Measurements from ENCODE around the gene DGCR6L. TPM values are rescaled to one million over a fixed set of nuclear protein-coding genes. Genes with fewer than 3 reads are reported as not detected.
"Not testable (repeated sequence)": the region's sequence is repeated elsewhere in the genome, so short reads cannot be mapped to it uniquely, and the experiment has no call there.

DGCR6L gene
- total RNA-seq, 1 experiment from 2014 or later = 32.7 TPM

- Histone ChIP-seq H4K20me1 (ENCODE audit: insufficient read depth, low read depth, low read length) (no peaks in the 10 kb centered on the region), H3K9ac (ENCODE audit: low read length) (peak overlapping the region; percentile 92), H3K36me3 (ENCODE audit: insufficient read depth, low read length) (no peaks in the 10 kb centered on the region), H3K9me2 (replicated peaks; ENCODE audit: insufficient read depth, low read length) (no peaks in the 10 kb centered on the region), H3K27me3 (ENCODE audit: low read length) (no peaks in the 10 kb centered on the region), H3K4me2 (ENCODE audit: low read depth, low read length, poor library complexity, severe bottlenecking) (peak overlapping the region; percentile 95), H3K4me1 (ENCODE audit: low read length) (peaks cover 25% of the 10 kb centered on the region), H3K79me2 (ENCODE audit: low read length) (no peaks in the 10 kb centered on the region; the same call in 1 of the 2 replicates), H3K4me3 (ENCODE audit: low read length) (peak overlapping the region; percentile 76), H3K27ac (ENCODE audit: low read length) (no peak overlapping the region), H2AFZ (ENCODE audit: low read length) (peak overlapping the region; percentile 90; the same call in 1 of the 2 replicates), H3K9me3 (ENCODE audit: low read length) (no peaks in the 10 kb centered on the region)
- peak; percentile 47 for DNase-seq
Observed at GRCh38 chr22:20319041-20319744, 667 bp downstream of the DGCR6L start.

GRCh38 chr22:20318043-20318688 lies 1.7 kb downstream of the DGCR6L start:
- H4K20me1 ChIP-seq (ENCODE audit: insufficient read depth, low read depth, low read length); H2AFZ ChIP-seq (ENCODE audit: low read length); H3K9me2 ChIP-seq (replicated peaks; ENCODE audit: insufficient read depth, low read length); H3K4me3 ChIP-seq (ENCODE audit: low read length); H3K9me3 ChIP-seq (ENCODE audit: low read length); H3K27ac ChIP-seq (ENCODE audit: low read length); H3K36me3 ChIP-seq (ENCODE audit: insufficient read depth, low read length); H3K27me3 ChIP-seq (ENCODE audit: low read length); H3K79me2 ChIP-seq (ENCODE audit: low read length): not testable (repeated sequence)
- H3K4me2 ChIP-seq (ENCODE audit: low read depth, low read length, poor library complexity, severe bottlenecking) = peak overlapping the region; percentile 95
- peak; percentile 47 for DNase-seq
- 0 out of 2 replicates have a peak overlapping the region, but pooled peaks have one; percentile 6 for H3K9ac ChIP-seq (ENCODE audit: low read length)
- peaks cover 25% of the 10 kb centered on the region for H3K4me1 ChIP-seq (ENCODE audit: low read length)

- not testable (repeated sequence) for H3K9me3 ChIP-seq (ENCODE audit: low read length); H3K9me2 ChIP-seq (replicated peaks; ENCODE audit: insufficient read depth, low read length); H3K79me2 ChIP-seq (ENCODE audit: low read length); H3K27me3 ChIP-seq (ENCODE audit: low read length); H3K9ac ChIP-seq (ENCODE audit: low read length); H4K20me1 ChIP-seq (ENCODE audit: insufficient read depth, low read depth, low read length); H3K27ac ChIP-seq (ENCODE audit: low read length); H3K36me3 ChIP-seq (ENCODE audit: insufficient read depth, low read length); H3K4me3 ChIP-seq (ENCODE audit: low read length); H2AFZ ChIP-seq (ENCODE audit: low read length)
- DNase-seq = peak; percentile 69
- Histone ChIP-seq H3K4me2 (ENCODE audit: low read depth, low read length, poor library complexity, severe bottlenecking) (peak overlapping the region; percentile 45), H3K4me1 (ENCODE audit: low read length) (peaks cover 25% of the 10 kb centered on the region)
Observed at GRCh38 chr22:20317402-20318042, 2.3 kb downstream of the DGCR6L start.

- Histone ChIP-seq H2AFZ (ENCODE audit: low read length) (no peak overlapping the region), H3K4me3 (ENCODE audit: low read length) (no peak overlapping the region), H3K4me2 (ENCODE audit: low read depth, low read length, poor library complexity, severe bottlenecking) (peak overlapping the region; percentile 45), H4K20me1 (ENCODE audit: insufficient read depth, low read depth, low read length) (no peaks in the 10 kb centered on the region), H3K36me3 (ENCODE audit: insufficient read depth, low read length) (no peaks in the 10 kb centered on the region), H3K79me2 (ENCODE audit: low read length) (no peaks in the 10 kb centered on the region; the same call in 1 of the 2 replicates), H3K9me2 (replicated peaks; ENCODE audit: insufficient read depth, low read length) (no peaks in the 10 kb centered on the region), H3K4me1 (ENCODE audit: low read length) (peaks cover 25% of the 10 kb centered on the region), H3K9ac (ENCODE audit: low read length) (no peak overlapping the region), H3K27ac (ENCODE audit: low read length) (no peak overlapping the region), H3K9me3 (ENCODE audit: low read length) (no peaks in the 10 kb centered on the region), H3K27me3 (ENCODE audit: low read length) (no peaks in the 10 kb centered on the region)
- no peak for DNase-seq
Observed at GRCh38 chr22:20316844-20317401, 2.9 kb downstream of the DGCR6L start.

GRCh38 chr22:20316217-20316843 lies 3.5 kb downstream of the DGCR6L start:
- DNase-seq = no peak
- Histone ChIP-seq H4K20me1 (ENCODE audit: insufficient read depth, low read depth, low read length) (no peaks in the 10 kb centered on the region), H3K9ac (ENCODE audit: low read length) (no peak overlapping the region), H2AFZ (ENCODE audit: low read length) (no peak overlapping the region), H3K27ac (ENCODE audit: low read length) (no peak overlapping the region), H3K4me3 (ENCODE audit: low read length) (no peak overlapping the region), H3K27me3 (ENCODE audit: low read length) (no peaks in the 10 kb centered on the region), H3K4me2 (ENCODE audit: low read depth, low read length, poor library complexity, severe bottlenecking) (no peak overlapping the region), H3K79me2 (ENCODE audit: low read length) (no peaks in the 10 kb centered on the region; the same call in 1 of the 2 replicates), H3K4me1 (ENCODE audit: low read length) (peaks cover 25% of the 10 kb centered on the region), H3K36me3 (ENCODE audit: insufficient read depth, low read length) (no peaks in the 10 kb centered on the region), H3K9me3 (ENCODE audit: low read length) (no peaks in the 10 kb centered on the region), H3K9me2 (replicated peaks; ENCODE audit: insufficient read depth, low read length) (no peaks in the 10 kb centered on the region)

GRCh38 chr22:20315337-20316216 lies 4.3 kb downstream of the DGCR6L start:
- peaks cover 21% of the 10 kb centered on the region for H3K4me1 ChIP-seq (ENCODE audit: low read length)
- no peak overlapping the region for H3K9ac ChIP-seq (ENCODE audit: low read length)
- no peaks in the 10 kb centered on the region; the same call in 1 of the 2 replicates for H3K79me2 ChIP-seq (ENCODE audit: low read length)
- DNase-seq = no peak
- H3K36me3 ChIP-seq (ENCODE audit: insufficient read depth, low read length) = no peaks in the 10 kb centered on the region
- H3K27me3 ChIP-seq (ENCODE audit: low read length) = no peaks in the 10 kb centered on the region
- H4K20me1 ChIP-seq (ENCODE audit: insufficient read depth, low read depth, low read length) = no peaks in the 10 kb centered on the region
- no peak overlapping the region for H3K4me2 ChIP-seq (ENCODE audit: low read depth, low read length, poor library complexity, severe bottlenecking)
- H3K27ac ChIP-seq (ENCODE audit: low read length) = no peak overlapping the region
- H2AFZ ChIP-seq (ENCODE audit: low read length) = no peak overlapping the region
- no peak overlapping the region for H3K4me3 ChIP-seq (ENCODE audit: low read length)
- no peaks in the 10 kb centered on the region for H3K9me3 ChIP-seq (ENCODE audit: low read length)
- H3K9me2 ChIP-seq (replicated peaks; ENCODE audit: insufficient read depth, low read length) = no peaks in the 10 kb centered on the region

GRCh38 chr22:20314741-20315336 lies 5.0 kb downstream of the DGCR6L start:
- not testable (repeated sequence) for H3K9me2 ChIP-seq (replicated peaks; ENCODE audit: insufficient read depth, low read length); H3K79me2 ChIP-seq (ENCODE audit: low read length); H3K9me3 ChIP-seq (ENCODE audit: low read length); H3K36me3 ChIP-seq (ENCODE audit: insufficient read depth, low read length); H4K20me1 ChIP-seq (ENCODE audit: insufficient read depth, low read depth, low read length); H3K27ac ChIP-seq (ENCODE audit: low read length); H3K4me2 ChIP-seq (ENCODE audit: low read depth, low read length, poor library complexity, severe bottlenecking); H2AFZ ChIP-seq (ENCODE audit: low read length); DNase-seq; H3K9ac ChIP-seq (ENCODE audit: low read length); H3K4me3 ChIP-seq (ENCODE audit: low read length); H3K27me3 ChIP-seq (ENCODE audit: low read length)
- peaks cover 18% of the 10 kb centered on the region for H3K4me1 ChIP-seq (ENCODE audit: low read length)
